Endometrial microvascular endothelial cells (primary cell): ENCODE results near the gene INVS. TPM values are rescaled to one million over a fixed set of nuclear protein-coding genes. Genes with fewer than 3 reads are reported as not detected.

Source experiments
- in situ Hi-C: cut with HindIII; loops from 2 replicates; pipeline ENCODE4 v1.10.0; 2017; ENCODE audit warnings: low sequenced_read_pairs, low pct_unique_long_range_greater_than_20kb; ENCODE audit errors: inconsistent ontology term
- total RNA-seq: library from RNA; depleted of rRNA; stranded (reverse); fragments of >200 nt; gene quantifications from one replicate; pipeline ENCODE4 v1.2.3, GENCODE V29; 2015; ENCODE audit errors: inconsistent ontology term

The INVS gene
- total RNA-seq, 1 donor from 2014 or later, result 11.1 TPM

- in situ Hi-C loops, result loop anchor here (25.0 kb wide), 1 partner anchor 90 kb away; the partner anchor contains the start of gene MSANTD3
Measured at GRCh38 chr9:100346836-100347235, 247.8 kb downstream of the INVS start.

GRCh38 chr9:100350188-100350587 is 251.1 kb downstream of the INVS start:
- in situ Hi-C loops, result no loop called here

Other genes with a start within 250 kb of the INVS start
- 12.3 TPM for gene STX17, start 192.6 kb upstream of the INVS start, total RNA-seq
- gene ERP44, start 243 bp upstream of the INVS start, total RNA-seq, result 16.6 TPM